Measurements from ENCODE around the gene AP1S1. TPM values are rescaled to one million over a fixed set of nuclear protein-coding genes. Genes with fewer than 3 reads are reported as not detected.

AP1S1 gene
- total and polyA plus RNA-seq, 2 of the 13 experiments (the other 11 are each of a cell fraction or from before 2014, with no cell fraction given): 57.5 to 68.1 TPM

DNA sequence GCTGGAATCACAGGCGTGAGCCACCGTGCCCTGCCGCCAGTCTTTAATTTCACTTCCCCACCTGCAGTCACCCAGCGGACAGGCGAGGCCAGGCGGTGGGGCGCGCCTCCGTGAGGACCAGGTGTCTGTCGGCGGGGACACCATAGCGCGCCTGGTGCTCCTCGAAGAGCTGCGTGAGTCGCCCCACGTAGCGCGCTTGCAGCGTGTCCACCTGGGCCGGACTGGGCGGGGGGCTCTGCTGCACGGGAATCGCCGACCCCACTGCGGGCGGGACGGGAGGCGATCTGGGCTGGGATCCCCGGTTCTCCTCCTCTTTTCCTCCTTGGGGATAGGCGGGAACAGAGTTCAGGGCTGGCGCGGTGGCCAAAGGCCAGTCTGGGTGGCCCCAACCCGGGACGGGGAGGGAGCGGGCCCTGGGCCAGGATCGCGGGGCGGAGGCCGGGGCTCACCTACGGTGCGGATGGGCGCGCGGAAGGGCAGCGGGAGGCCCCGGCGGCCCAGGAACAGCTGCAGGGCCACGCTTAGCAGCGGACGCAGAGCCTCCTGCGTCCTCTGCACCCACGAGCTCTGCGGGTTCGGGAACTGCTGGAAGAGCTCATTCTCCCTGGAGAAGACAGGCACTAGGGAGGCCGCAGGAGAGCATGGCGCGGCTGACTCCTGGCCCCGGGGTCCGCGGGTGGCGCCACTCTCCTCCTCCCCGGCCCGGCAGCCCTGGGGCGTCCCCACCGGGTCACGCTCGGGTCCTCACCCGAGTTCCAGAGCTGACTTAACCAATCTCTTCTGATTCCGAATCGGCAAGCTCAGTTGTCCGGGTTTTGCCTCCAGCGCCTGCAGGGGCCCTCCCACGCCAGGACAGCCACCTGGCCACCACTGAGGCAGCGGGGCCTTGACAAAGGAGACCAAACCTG is 47.7 kb downstream of the AP1S1 start (continued):
- TF ChIP-seq, protein P1, sequence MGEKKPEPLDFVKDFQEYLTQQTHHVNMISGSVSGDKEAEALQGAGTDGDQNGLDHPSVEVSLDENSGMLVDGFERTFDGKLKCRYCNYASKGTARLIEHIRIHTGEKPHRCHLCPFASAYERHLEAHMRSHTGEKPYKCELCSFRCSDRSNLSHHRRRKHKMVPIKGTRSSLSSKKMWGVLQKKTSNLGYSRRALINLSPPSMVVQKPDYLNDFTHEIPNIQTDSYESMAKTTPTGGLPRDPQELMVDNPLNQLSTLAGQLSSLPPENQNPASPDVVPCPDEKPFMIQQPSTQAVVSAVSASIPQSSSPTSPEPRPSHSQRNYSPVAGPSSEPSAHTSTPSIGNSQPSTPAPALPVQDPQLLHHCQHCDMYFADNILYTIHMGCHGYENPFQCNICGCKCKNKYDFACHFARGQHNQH (CRISPR knock-in tag; IDR thresholded peaks at IDR 0.05): no peak
- TF ChIP-seq ASH2L (IDR thresholded peaks at IDR 0.05; ENCODE audit: insufficient read length, low read depth, low read length) (peak; percentile 39), CHCHD3 (CRISPR knock-in tag; IDR thresholded peaks at IDR 0.05) (peak; percentile 77; the same call in 1 of the 2 replicates), SCMH1 (CRISPR knock-in tag; IDR thresholded peaks at IDR 0.05; ENCODE audit: borderline replicate concordance) (no peak), PAF1 (CRISPR knock-in tag; IDR thresholded peaks at IDR 0.05) (no peak), ZNF546 (CRISPR knock-in tag; conservative IDR thresholded peaks at IDR 0.05) (0 out of 2 replicates have a peak, but pooled peaks have one; percentile 23), HCFC1 (IDR thresholded peaks at IDR 0.05; ENCODE audit: low read depth, low read length) (no peak), SETDB1 (CRISPR knock-in tag; IDR thresholded peaks at IDR 0.05; ENCODE audit: borderline replicate concordance) (no peak), ZBTB3 (CRISPR knock-in tag; IDR thresholded peaks at IDR 0.05; ENCODE audit: borderline replicate concordance, low read depth) (no peak), RBM39 (IDR thresholded peaks at IDR 0.05; ENCODE audit: low read depth, low read length, poor library complexity, severe bottlenecking) (peak; percentile 36), ARNTL (CRISPR knock-in tag; IDR thresholded peaks at IDR 0.05) (no peak; the same call in 1 of the 2 replicates), ZNF30 (CRISPR knock-in tag; IDR thresholded peaks at IDR 0.05) (peak; percentile 91), POGZ (CRISPR knock-in tag; IDR thresholded peaks at IDR 0.05) (peak; percentile 55), EEA1 (CRISPR knock-in tag; IDR thresholded peaks at IDR 0.05; ENCODE audit: borderline replicate concordance) (no peak; the same call in 1 of the 2 replicates), CBX2 (IDR thresholded peaks at IDR 0.05; ENCODE audit: low read depth, low read length) (no peak), CBX2 (CRISPR knock-in tag; IDR thresholded peaks at IDR 0.05; ENCODE audit: low read depth) (peak; percentile 34; the same call in 1 of the 2 replicates), HMGA1 (CRISPR knock-in tag; conservative IDR thresholded peaks at IDR 0.05) (no peak)
- TF ChIP-seq, protein P2, sequence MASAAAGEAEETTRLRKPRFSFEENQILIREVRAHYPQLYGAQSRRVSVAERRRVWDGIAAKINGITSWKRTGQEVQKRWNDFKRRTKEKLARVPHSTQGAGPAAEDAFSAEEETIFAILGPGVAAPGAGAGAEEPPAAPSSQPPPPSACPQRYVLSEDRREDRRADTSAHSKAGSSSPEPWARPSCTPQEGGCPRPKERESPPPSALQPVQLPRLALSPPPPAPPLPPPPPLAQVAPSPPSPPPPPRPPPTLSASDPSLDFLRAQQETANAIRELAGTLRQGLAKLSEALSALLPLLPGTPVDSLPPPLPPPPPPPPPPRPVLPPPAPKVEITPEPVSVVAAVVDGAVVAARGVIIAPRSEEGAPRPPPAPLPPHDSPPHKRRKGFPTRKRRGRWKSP (CRISPR knock-in tag; IDR thresholded peaks at IDR 0.05): peak; percentile 43; the same call in 1 of the 2 replicates
- TF ChIP-seq, protein P3, sequence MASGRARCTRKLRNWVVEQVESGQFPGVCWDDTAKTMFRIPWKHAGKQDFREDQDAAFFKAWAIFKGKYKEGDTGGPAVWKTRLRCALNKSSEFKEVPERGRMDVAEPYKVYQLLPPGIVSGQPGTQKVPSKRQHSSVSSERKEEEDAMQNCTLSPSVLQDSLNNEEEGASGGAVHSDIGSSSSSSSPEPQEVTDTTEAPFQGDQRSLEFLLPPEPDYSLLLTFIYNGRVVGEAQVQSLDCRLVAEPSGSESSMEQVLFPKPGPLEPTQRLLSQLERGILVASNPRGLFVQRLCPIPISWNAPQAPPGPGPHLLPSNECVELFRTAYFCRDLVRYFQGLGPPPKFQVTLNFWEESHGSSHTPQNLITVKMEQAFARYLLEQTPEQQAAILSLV (CRISPR knock-in tag; IDR thresholded peaks at IDR 0.05; ENCODE audit: borderline replicate concordance): peak; percentile 68; the same call in 1 of the 2 replicates
- TF ChIP-seq, protein P4, sequence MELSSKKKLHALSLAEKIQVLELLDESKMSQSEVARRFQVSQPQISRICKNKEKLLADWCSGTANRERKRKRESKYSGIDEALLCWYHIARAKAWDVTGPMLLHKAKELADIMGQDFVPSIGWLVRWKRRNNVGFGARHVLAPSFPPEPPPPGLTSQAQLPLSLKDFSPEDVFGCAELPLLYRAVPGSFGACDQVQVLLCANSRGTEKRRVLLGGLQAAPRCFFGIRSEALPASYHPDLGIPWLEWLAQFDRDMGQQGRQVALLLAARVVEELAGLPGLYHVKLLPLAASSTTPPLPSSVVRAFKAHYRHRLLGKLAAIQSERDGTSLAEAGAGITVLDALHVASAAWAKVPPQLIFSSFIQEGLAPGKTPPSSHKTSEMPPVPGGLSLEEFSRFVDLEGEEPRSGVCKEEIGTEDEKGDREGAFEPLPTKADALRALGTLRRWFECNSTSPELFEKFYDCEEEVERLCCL (CRISPR knock-in tag; IDR thresholded peaks at IDR 0.05; ENCODE audit: borderline replicate concordance): 0 out of 2 replicates have a peak, but pooled peaks have one; percentile 39

Measured in HepG2 (cell line).